ENCODE data around the gene ORAI2. TPM values are rescaled to one million over a fixed set of nuclear protein-coding genes. Genes with fewer than 3 reads are reported as not detected.

ORAI2 gene
- total and polyA plus RNA-seq, 10 of the 15 experiments (the other 5 are each of a cell fraction or from before 2014, with no cell fraction given) = 5.8 to 111 (median 46.9) TPM

- peak; percentile 97 for TF ChIP-seq ZNF687 (IDR thresholded peaks at IDR 0.05)
- no peak; the same call in 1 of the 2 replicates for TF ChIP-seq LARP7 (IDR thresholded peaks at IDR 0.05)
- TF ChIP-seq PKNOX1 (IDR thresholded peaks at IDR 0.05) = no peak; the same call in 1 of the 2 replicates
- no peak for TF ChIP-seq STAT3 (IDR thresholded peaks at IDR 0.05; ENCODE audit: low read depth, low read length)
- TF ChIP-seq RCOR1 (conservative IDR thresholded peaks at IDR 0.05; ENCODE audit: low read depth, low read length) = no peak; the same call in 1 of the 2 replicates
- peak; percentile 55; the same call in 1 of the 2 replicates for TF ChIP-seq BACH1 (IDR thresholded peaks at IDR 0.05; ENCODE audit: borderline replicate concordance)
- no peak for TF ChIP-seq KDM1A (IDR thresholded peaks at IDR 0.05; ENCODE audit: borderline replicate concordance)
- TF ChIP-seq SMAD1 (IDR thresholded peaks at IDR 0.05; ENCODE audit: low read depth, partially characterized antibody) = peak; percentile 6
- peak; percentile 41; the same call in 1 of the 2 replicates for TF ChIP-seq ATF7 (IDR thresholded peaks at IDR 0.05; ENCODE audit: low read depth)
- no peak for TF ChIP-seq HSF1 (IDR thresholded peaks at IDR 0.05; ENCODE audit: low read depth, low read length)
- peak; percentile 71 for TF ChIP-seq TAF1 (IDR thresholded peaks at IDR 0.05; ENCODE audit: borderline replicate concordance, low read depth, low read length)
- peak; percentile 85 for TF ChIP-seq ZNF592 (IDR thresholded peaks at IDR 0.05)
- TF ChIP-seq, protein P1, sequence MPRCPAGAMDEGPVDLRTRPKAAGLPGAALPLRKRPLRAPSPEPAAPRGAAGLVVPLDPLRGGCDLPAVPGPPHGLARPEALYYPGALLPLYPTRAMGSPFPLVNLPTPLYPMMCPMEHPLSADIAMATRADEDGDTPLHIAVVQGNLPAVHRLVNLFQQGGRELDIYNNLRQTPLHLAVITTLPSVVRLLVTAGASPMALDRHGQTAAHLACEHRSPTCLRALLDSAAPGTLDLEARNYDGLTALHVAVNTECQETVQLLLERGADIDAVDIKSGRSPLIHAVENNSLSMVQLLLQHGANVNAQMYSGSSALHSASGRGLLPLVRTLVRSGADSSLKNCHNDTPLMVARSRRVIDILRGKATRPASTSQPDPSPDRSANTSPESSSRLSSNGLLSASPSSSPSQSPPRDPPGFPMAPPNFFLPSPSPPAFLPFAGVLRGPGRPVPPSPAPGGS (IDR thresholded peaks at IDR 0.05; ENCODE audit: borderline replicate concordance, insufficient read depth, low read depth, low read length, poor library complexity, severe bottlenecking) = peak; percentile 20
- TF ChIP-seq NFXL1 (IDR thresholded peaks at IDR 0.05; ENCODE audit: borderline replicate concordance) = no peak
- TF ChIP-seq POLR2A (IDR thresholded peaks at IDR 0.05; ENCODE audit: low read depth, low read length) = peak; percentile 82
- TF ChIP-seq SRF (IDR thresholded peaks at IDR 0.05; ENCODE audit: low read depth in 2 of 2, low read length in 2 of 2) = no peak
- no peak for TF ChIP-seq NFYB (IDR thresholded peaks at IDR 0.05; ENCODE audit: insufficient read depth, low read depth, low read length)
Observed at GRCh38 chr7:102426268-102427018, 6.9 kb upstream of the ORAI2 start (continued).

All from GM12878 (cell line).